Astrocyte of the cerebellum (primary cell): Measurements from ENCODE around the gene HEPHL1.
A peak's percentile ranks its signal among the peaks of the same experiment; 100 is the strongest.

ENCODE experiments used
- DNase-seq: peaks from one replicate; pipeline ENCODE4 v3.0.0-alpha.2; 2011; ENCODE audit warnings: low read depth
- H3K4me3 ChIP-seq: 2 replicates; pipeline ENCODE4 v1.5.1; 2011; ENCODE audit warnings: mild to moderate bottlenecking, low read depth, low read length, moderate library complexity
- CTCF ChIP-seq: IDR thresholded peaks from 2 replicates; pipeline ENCODE4 v1.5.1; 2012; ENCODE audit warnings: low read length, low read depth, moderate library complexity, mild to moderate bottlenecking; ENCODE audit errors: missing control alignments
- in situ Hi-C: cut with HindIII; loops from 2 replicates; pipeline ENCODE4 v1.10.0; 2017; ENCODE audit warnings: low sequenced_read_pairs

HEPHL1 gene

GRCh38 chr11:94134651-94135512 is 113.7 kb downstream of the HEPHL1 start:
- peak; percentile 73 for DNase-seq
- no peak for TF ChIP-seq CTCF
- in situ Hi-C loops = no loop called here
- no peak overlapping the region for H3K4me3 ChIP-seq

- no peak for TF ChIP-seq CTCF
- in situ Hi-C loops = no loop called here
- no peak overlapping the region for H3K4me3 ChIP-seq
- DNase-seq = no peak
These were observed 118.3 kb downstream of the HEPHL1 start for GRCh38 chr11:94139416-94139815.

- no peak for DNase-seq
- TF ChIP-seq CTCF = no peak
- no peak overlapping the region for H3K4me3 ChIP-seq
- in situ Hi-C loops = no loop called here
These were observed 119.1 kb downstream of the HEPHL1 start for GRCh38 chr11:94140154-94140655.

GRCh38 chr11:94141511-94142307 is 120.6 kb downstream of the HEPHL1 start:
- TF ChIP-seq CTCF = no peak
- DNase-seq = no peak
- in situ Hi-C loops = no loop called here
- no peak overlapping the region for H3K4me3 ChIP-seq

- in situ Hi-C loops = no loop called here
These were observed 121.4 kb downstream of the HEPHL1 start for GRCh38 chr11:94142308-94143281.

More at GRCh38 chr11:94142308-94143281, 121.4 kb downstream of the HEPHL1 start:
- no peak for TF ChIP-seq CTCF
- no peak overlapping the region for H3K4me3 ChIP-seq
- DNase-seq = no peak
